HepG2 (cell line): ENCODE data around the gene TSLP. TPM values are rescaled to one million over a fixed set of nuclear protein-coding genes. Genes with fewer than 3 reads are reported as not detected.

Experiments used
- ADNP ChIP-seq: sonication (generic); formaldehyde crosslinking; IDR thresholded peaks from 2 replicates; pipeline ENCODE4 v1.4.0; 2020; ENCODE audit warnings: missing genetic modification reagents
- AGO2 ChIP-seq: fragments of 200-400 bp; formaldehyde crosslinking; optimal IDR thresholded peaks from 2 replicates; pipeline ENCODE3; 2017; ENCODE audit warnings: mild to moderate bottlenecking, low read depth, low read length, moderate library complexity
- ARID5B ChIP-seq: IDR thresholded peaks from 2 replicates; pipeline ENCODE4 v1.4.0; 2020; ENCODE audit warnings: mild to moderate bottlenecking, missing genetic modification reagents
- ATRX ChIP-seq: sonication (generic); formaldehyde crosslinking; IDR thresholded peaks from 2 replicates; pipeline ENCODE4 v1.4.0; 2020; ENCODE audit warnings: missing genetic modification reagents, borderline replicate concordance
- HIVEP1 ChIP-seq: sonication (generic); formaldehyde crosslinking; IDR thresholded peaks from 2 replicates; pipeline ENCODE4 v1.4.0; 2020; ENCODE audit warnings: mild to moderate bottlenecking, missing genetic modification reagents
- KDM1A ChIP-seq: IDR thresholded peaks from 2 replicates; pipeline ENCODE4 v1.6.1; 2016; ENCODE audit warnings: missing compliant biosample characterization
- MED1 ChIP-seq: sonication (generic); formaldehyde crosslinking; IDR thresholded peaks from 2 replicates; pipeline ENCODE4 v1.4.0; 2020; ENCODE audit warnings: missing genetic modification reagents
- NFRKB ChIP-seq: fragments of 450-650 bp; IDR thresholded peaks from 2 replicates; pipeline ENCODE4 v1.6.1; 2017
- NFYC ChIP-seq: IDR thresholded peaks from 2 replicates; pipeline ENCODE4 v1.6.1; 2016; ENCODE audit warnings: missing genetic modification reagents, missing compliant biosample characterization
- PTBP1 ChIP-seq: fragments of 200-400 bp; formaldehyde crosslinking; IDR thresholded peaks from 2 replicates; pipeline ENCODE4 v1.6.1; 2018; ENCODE audit warnings: low read length, low read depth; ENCODE audit not compliant: poor library complexity, severe bottlenecking
- RBM22 ChIP-seq: fragments of 200-400 bp; formaldehyde crosslinking; optimal IDR thresholded peaks from 2 replicates; pipeline ENCODE3; 2017; ENCODE audit warnings: mild to moderate bottlenecking, low read length, moderate library complexity
- SIX1 ChIP-seq: sonication (generic); formaldehyde crosslinking; IDR thresholded peaks from 2 replicates; pipeline ENCODE4 v1.4.0; 2020; ENCODE audit warnings: missing genetic modification reagents, borderline replicate concordance
- SMARCE1 ChIP-seq: fragments of 450-650 bp; IDR thresholded peaks from 2 replicates; pipeline ENCODE4 v1.6.1; 2017; ENCODE audit warnings: borderline replicate concordance
- SP1 ChIP-seq, 2 experiments: fragments of 450-650 bp in 1 of 2; sonication (generic) in 1 of 2; formaldehyde crosslinking in 1 of 2; IDR thresholded peaks; 2 replicates each; pipeline versions ENCODE4 v1.4.0 to v1.6.1; 2016 to 2020; ENCODE audit warnings: missing genetic modification reagents in 1 of 2
- SRSF1 ChIP-seq: fragments of 200-400 bp; formaldehyde crosslinking; optimal IDR thresholded peaks from 2 replicates; pipeline ENCODE3; 2017; ENCODE audit warnings: mild to moderate bottlenecking, low read depth, low read length, moderate library complexity
- TCF12 ChIP-seq, 2 experiments: fragments of 450-650 bp in 1 of 2; sonication (generic) in 1 of 2; formaldehyde crosslinking in 1 of 2; IDR thresholded peaks; 2 replicates each; pipeline versions ENCODE4 v1.6.1 to v1.8.0; 2017 to 2022; ENCODE audit warnings: antibody characterized with exemption in 1 of 2, mild to moderate bottlenecking in 1 of 2, missing genetic modification reagents in 1 of 2, moderate library complexity in 1 of 2
- TSC22D2 ChIP-seq: sonication (generic); formaldehyde crosslinking; IDR thresholded peaks from 2 replicates; pipeline ENCODE4 v1.5.1; 2020; ENCODE audit warnings: missing genetic modification reagents, mild to moderate bottlenecking, borderline replicate concordance
- ZBTB49 ChIP-seq: sonication (generic); formaldehyde crosslinking; IDR thresholded peaks from 2 replicates; pipeline ENCODE4 v1.4.0; 2020; ENCODE audit warnings: missing genetic modification reagents, borderline replicate concordance
- ZNF263 ChIP-seq: sonication (generic); formaldehyde crosslinking; IDR thresholded peaks from 2 replicates; pipeline ENCODE4 v1.4.0; 2020; ENCODE audit warnings: missing genetic modification reagents
- ZNF33B ChIP-seq: sonication (generic); formaldehyde crosslinking; IDR thresholded peaks from 2 replicates; pipeline ENCODE4 v1.5.1; 2020; ENCODE audit warnings: mild to moderate bottlenecking, missing genetic modification reagents
- ZNF501 ChIP-seq: sonication (generic); formaldehyde crosslinking; IDR thresholded peaks from 2 replicates; pipeline ENCODE4 v1.5.1; 2020; ENCODE audit warnings: mild to moderate bottlenecking, moderate library complexity, missing genetic modification reagents
- ZNF576 ChIP-seq: sonication (generic); formaldehyde crosslinking; IDR thresholded peaks from 2 replicates; pipeline ENCODE4 v1.4.0; 2020; ENCODE audit warnings: mild to moderate bottlenecking, missing genetic modification reagents
- ZNF629 ChIP-seq: sonication (generic); formaldehyde crosslinking; conservative IDR thresholded peaks from 2 replicates; pipeline ENCODE4 v1.5.0; 2020; ENCODE audit warnings: missing genetic modification reagents
- ZNF709 ChIP-seq: sonication (generic); formaldehyde crosslinking; IDR thresholded peaks from 2 replicates; pipeline ENCODE4 v1.5.0; 2020; ENCODE audit warnings: mild to moderate bottlenecking, missing genetic modification reagents
- ZNF841 ChIP-seq: sonication (generic); formaldehyde crosslinking; IDR thresholded peaks from 2 replicates; pipeline ENCODE4 v1.8.1; 2023; ENCODE audit warnings: missing genetic modification reagents, borderline replicate concordance
- polyA plus RNA-seq, 8 experiments: library from polyadenylated mRNA; depleted of rRNA in 3 of 8; stranded (reverse) in 7 of 8; unstranded in 1 of 8; fragments of >200 nt; fragmentation: Illumina TruSeq in 4 of 8; extraction: Trizol in 4 of 8; gene quantifications; 2 replicates each; pipeline versions ENCODE4 v1.2.1 to v1.2.3, GENCODE V29; 2011 to 2016; ENCODE audit warnings: low read depth in 4 of 8, missing spikeins in 1 of 8, mixed read lengths in 1 of 8; ENCODE audit not compliant: insufficient read depth in 1 of 8
- total RNA-seq, 5 experiments: library from RNA; depleted of rRNA; stranded (reverse); fragments of >200 nt; fragmentation: Illumina TruSeq; extraction: Trizol; gene quantifications; 2 replicates each; pipeline ENCODE4 v1.2.3, GENCODE V29; 2016; ENCODE audit warnings: low read depth in 1 of 5

The TSLP gene
- total and polyA plus RNA-seq, 2 of the 13 experiments (the other 11 are each of a cell fraction or from before 2014, with no cell fraction given), result not detected

- TF ChIP-seq ZBTB49 (peak; percentile 86; the same call in 1 of the 2 replicates), NFRKB (no peak), NFYC (CRISPR knock-in tag) (peak; percentile 83), TCF12 (IDR thresholded peaks at IDR 0.05) (no peak), TCF12 (CRISPR knock-in tag; IDR thresholded peaks at IDR 0.05) (0 out of 2 replicates have a peak, but pooled peaks have one; percentile 56), AGO2 (peak; percentile 37), ATRX (CRISPR knock-in tag) (no peak), SMARCE1 (no peak), ZNF501 (CRISPR knock-in tag) (peak; percentile 89), MED1 (CRISPR knock-in tag) (peak; percentile 85), SRSF1 (peak; percentile 75), ZNF576 (CRISPR knock-in tag) (peak; percentile 89; the same call in 1 of the 2 replicates), HIVEP1 (CRISPR knock-in tag) (peak; percentile 75; the same call in 1 of the 2 replicates), ZNF263 (CRISPR knock-in tag) (peak; percentile 78; the same call in 1 of the 2 replicates), ZNF841 (CRISPR knock-in tag) (peak; percentile 97), ARID5B (CRISPR knock-in tag) (peak; percentile 86), TSC22D2 (CRISPR knock-in tag) (peak; percentile 93), ADNP (CRISPR knock-in tag) (no peak), ZNF629 (CRISPR knock-in tag) (peak; percentile 48; the same call in 1 of the 2 replicates), ZNF709 (peak; percentile 99), ZNF33B (CRISPR knock-in tag) (peak; percentile 98), SIX1 (peak; percentile 62), KDM1A (CRISPR knock-in tag) (peak; percentile 84), SP1 (IDR thresholded peaks at IDR 0.05) (no peak), SP1 (CRISPR knock-in tag; IDR thresholded peaks at IDR 0.05) (peak; percentile 88), RBM22 (no peak), PTBP1 (no peak)
Observed at GRCh38 chr5:111092062-111092853, 20.7 kb downstream of the TSLP start, which contains the start of gene WDR36 (continued).
